Left ventricle myocardium superior (tissue), 1 donor: ENCODE data around the gene SARNP. TPM values are rescaled to one million over a fixed set of nuclear protein-coding genes. Genes with fewer than 3 reads are reported as not detected.
"Not testable (repeated sequence)": the region's sequence is repeated elsewhere in the genome, so short reads cannot be mapped to it uniquely, and the experiment has no call there.

Experiments
- ATAC-seq: fragments of 200-7000 bp; cut with Tn5 transposase; one replicate; pipeline ENCODE4 v1.9.1; 2020; ENCODE audit warnings: mild to moderate bottlenecking, moderate library complexity
- DNase-seq: peaks from one replicate; pipeline ENCODE4 v3.0.0-alpha.2; 2020
- intact Hi-C: fragments of 100-400 bp; cut with micrococcal nuclease; formaldehyde crosslinking; loops from one replicate; pipeline ENCODE4 v1.11.0; 2022
- long read RNA-seq: library from polyadenylated mRNA; unstranded; transcript quantifications from one replicate; pipeline ENCODE4 v2.0.0, GENCODE V29; 2021
- total RNA-seq: library from RNA; stranded (reverse); fragmentation: NEBNext Ultra II Directional; extraction: Animal tissue kit (Norgen Biotek cat#: 25700); gene quantifications from one replicate; pipeline ENCODE4 v1.2.1, GENCODE V29; 2021
- donor health status: DM: no; HTN: yes; CAD: no; lungs with severe emphysema.

The SARNP gene
- total RNA-seq: 51.6 TPM
- long read RNA-seq, transcript SARNP-201 (11 exons, 926 nt): major isoform, 32 of 37 reads
- long read RNA-seq, partial matches to known transcripts: 1 of 37 reads
- long read RNA-seq, other reads (novel, unspliced or antisense): 3 of 37 reads

- intact Hi-C loops: no loop called here
- DNase-seq (peak; percentile 96), ATAC-seq (peak; percentile 98)
These were observed at the start of gene SARNP, which contains the start of gene ORMDL2 for GRCh38 chr12:55817345-55818139. Gene SARNP, minus strand, starts transcription at chr12:55817724. Its CDS starts 23 bp downstream, at chr12:55817701. Gene ORMDL2, plus strand, starts transcription at chr12:55818041. Its CDS starts 959 bp downstream, at chr12:55819000.

- DNase-seq, intact Hi-C loops, ATAC-seq: not testable (repeated sequence)
These were observed 49.0 kb upstream of the SARNP start for GRCh38 chr12:55866454-55867004.

- ATAC-seq: no peak
- intact Hi-C loops: no loop called here
- DNase-seq: no peak
These were observed 47.8 kb upstream of the SARNP start for GRCh38 chr12:55865327-55865726.

GRCh38 chr12:55862931-55863330 is 45.4 kb upstream of the SARNP start:
- intact Hi-C loops, DNase-seq: not testable (repeated sequence)

GRCh38 chr12:55862286-55862685 is 44.8 kb upstream of the SARNP start:
- no peak for ATAC-seq
- no peak for DNase-seq
- intact Hi-C loops: no loop called here

More at GRCh38 chr12:55862931-55863330, 45.4 kb upstream of the SARNP start:
- ATAC-seq: not testable (repeated sequence)

GRCh38 chr12:55861871-55862270 is 44.3 kb upstream of the SARNP start:
- ATAC-seq (no peak), DNase-seq (no peak)
- intact Hi-C loops: no loop called here

- DNase-seq (no peak), ATAC-seq (no peak)
- intact Hi-C loops: no loop called here
These were observed 43.9 kb upstream of the SARNP start for GRCh38 chr12:55861396-55861795.

- ATAC-seq (no peak), DNase-seq (no peak)
- intact Hi-C loops: no loop called here
These were observed 35.2 kb upstream of the SARNP start for GRCh38 chr12:55852740-55853139.

GRCh38 chr12:55850893-55851292 is 33.4 kb upstream of the SARNP start:
- DNase-seq (no peak), ATAC-seq (no peak)
- intact Hi-C loops: no loop called here

- intact Hi-C loops: no loop called here
- no peak for ATAC-seq
- no peak for DNase-seq
These were observed 32.9 kb upstream of the SARNP start for GRCh38 chr12:55850401-55850800.

- intact Hi-C loops: no loop called here
- DNase-seq: no peak
- no peak for ATAC-seq
These were observed 32.3 kb upstream of the SARNP start for GRCh38 chr12:55849616-55850343.

- intact Hi-C loops: no loop called here
- DNase-seq (peak; percentile 88), ATAC-seq (peak; percentile 95)
These were observed 30.2 kb upstream of the SARNP start for GRCh38 chr12:55847603-55848291.

GRCh38 chr12:55847033-55847432 is 29.5 kb upstream of the SARNP start:
- ATAC-seq (peak; percentile 6), DNase-seq (no peak)
- intact Hi-C loops: no loop called here

- DNase-seq (no peak), ATAC-seq (no peak)
- intact Hi-C loops: no loop called here
These were observed 28.4 kb upstream of the SARNP start for GRCh38 chr12:55845785-55846496.

GRCh38 chr12:55845361-55845760 is 27.8 kb upstream of the SARNP start:
- intact Hi-C loops: no loop called here
- no peak for DNase-seq
- no peak for ATAC-seq

- DNase-seq: no peak
- ATAC-seq: no peak
- intact Hi-C loops: no loop called here
These were observed 27.4 kb upstream of the SARNP start for GRCh38 chr12:55844961-55845360.

- ATAC-seq (no peak), DNase-seq (no peak)
- intact Hi-C loops: no loop called here
These were observed 25.9 kb upstream of the SARNP start for GRCh38 chr12:55843431-55843830.

- ATAC-seq (peak; percentile 64), DNase-seq (no peak)
- intact Hi-C loops: no loop called here
These were observed 25.3 kb upstream of the SARNP start, which contains the start of gene MMP19 for GRCh38 chr12:55842681-55843429. Gene MMP19, minus strand, starts transcription at chr12:55842936. Its CDS starts 106 bp downstream, at chr12:55842830.
